Measurements from ENCODE around the gene IRF9.

- TF ChIP-seq PATZ1 (CRISPR knock-in tag; IDR thresholded peaks at IDR 0.05; ENCODE audit: borderline replicate concordance) (no peak), GLIS3 (CRISPR knock-in tag; IDR thresholded peaks at IDR 0.05) (no peak), CSDC2 (CRISPR knock-in tag; IDR thresholded peaks at IDR 0.05) (no peak), ESRRG (CRISPR knock-in tag; IDR thresholded peaks at IDR 0.05) (no peak)
These were observed 16.2 kb downstream of the IRF9 start for GRCh38 chr14:24177041-24177825.
